Endometrium (tissue), 2 donors: ENCODE results near the gene GABRA6.
"Not testable (repeated sequence)": the region's sequence is repeated elsewhere in the genome, so short reads cannot be mapped to it uniquely, and the experiment has no call there.

Experiments
- FAIRE-seq: peaks from 2 replicates; lab custom pipeline; 2012; peaks lifted over from hg19 to GRCh38; lab: Jason Lieb, UNC
- donor health status: control.
- donor health status: control.

Gene GABRA6

GRCh38 chr5:161685461-161685860 lies at the start of gene GABRA6:
TSS of gene GABRA6 (plus strand) at chr5:161685721. CDS start at chr5:161685990, 269 bp downstream.
- FAIRE-seq: no peak

GRCh38 chr5:161637591-161637990 lies 47.9 kb upstream of the GABRA6 start:
- FAIRE-seq: no peak

- FAIRE-seq: no peak
These were observed 44.1 kb upstream of the GABRA6 start for GRCh38 chr5:161641444-161641843.

- no peak for FAIRE-seq
These were observed 40.3 kb upstream of the GABRA6 start for GRCh38 chr5:161645264-161645663.

GRCh38 chr5:161651926-161652325 lies 33.6 kb upstream of the GABRA6 start:
- not testable (repeated sequence) for FAIRE-seq

- no peak for FAIRE-seq
These were observed 24.7 kb upstream of the GABRA6 start for GRCh38 chr5:161660806-161661205.

- peak; percentile 92 for FAIRE-seq
These were observed 22.1 kb upstream of the GABRA6 start for GRCh38 chr5:161663431-161663830.

- no peak for FAIRE-seq
These were observed 9.4 kb upstream of the GABRA6 start for GRCh38 chr5:161676103-161676502.

GRCh38 chr5:161686149-161686548 lies 628 bp downstream of the GABRA6 start:
- no peak for FAIRE-seq

GRCh38 chr5:161686881-161687280 lies 1.4 kb downstream of the GABRA6 start:
- FAIRE-seq: no peak

- no peak for FAIRE-seq
These were observed 1.8 kb downstream of the GABRA6 start for GRCh38 chr5:161687316-161687715.

GRCh38 chr5:161691911-161692310 lies 6.4 kb downstream of the GABRA6 start:
- no peak for FAIRE-seq

GRCh38 chr5:161697001-161697400 lies 11.5 kb downstream of the GABRA6 start:
- FAIRE-seq: no peak

GRCh38 chr5:161700065-161700464 lies 14.5 kb downstream of the GABRA6 start:
- no peak for FAIRE-seq

- FAIRE-seq: no peak
These were observed 18.0 kb downstream of the GABRA6 start for GRCh38 chr5:161703528-161703927.

GRCh38 chr5:161707382-161707781 lies 21.9 kb downstream of the GABRA6 start:
- FAIRE-seq: no peak

GRCh38 chr5:161709239-161709638 lies 23.7 kb downstream of the GABRA6 start:
- FAIRE-seq: no peak

GRCh38 chr5:161713042-161713441 lies 27.5 kb downstream of the GABRA6 start:
- no peak for FAIRE-seq

- no peak for FAIRE-seq
These were observed 33.6 kb downstream of the GABRA6 start for GRCh38 chr5:161719157-161719556.

- FAIRE-seq: no peak
These were observed 34.9 kb downstream of the GABRA6 start for GRCh38 chr5:161720460-161720859.

- FAIRE-seq: no peak
These were observed 49.2 kb downstream of the GABRA6 start for GRCh38 chr5:161734741-161735140.

GRCh38 chr5:161740433-161740832 lies 54.9 kb downstream of the GABRA6 start:
- no peak for FAIRE-seq

- no peak for FAIRE-seq
These were observed 58.8 kb downstream of the GABRA6 start for GRCh38 chr5:161744276-161744675.

- no peak for FAIRE-seq
These were observed 59.9 kb downstream of the GABRA6 start for GRCh38 chr5:161745392-161745791.

- no peak for FAIRE-seq
These were observed 65.7 kb downstream of the GABRA6 start for GRCh38 chr5:161751265-161751664.
